ENCODE results near the gene PIAS1.
"Not testable (repeated sequence)": the region's sequence is repeated elsewhere in the genome, so short reads cannot be mapped to it uniquely, and the experiment has no call there.

Gene PIAS1

GRCh38 chr15:68038246-68038645 lies 15.9 kb upstream of the PIAS1 start:
- DNase-seq, result no peak

- no peak for DNase-seq
Measured at GRCh38 chr15:68040144-68040543, 14.0 kb upstream of the PIAS1 start.

GRCh38 chr15:68042156-68042854 lies 11.8 kb upstream of the PIAS1 start:
- no peak for DNase-seq

GRCh38 chr15:68042855-68043222 lies 11.3 kb upstream of the PIAS1 start:
- DNase-seq, result no peak

GRCh38 chr15:68045289-68046265 lies 8.5 kb upstream of the PIAS1 start:
- no peak for DNase-seq

- no peak for DNase-seq
Measured at GRCh38 chr15:68047826-68048225, 6.3 kb upstream of the PIAS1 start.

GRCh38 chr15:68051109-68051508 lies 3.0 kb upstream of the PIAS1 start:
- DNase-seq, result no peak

GRCh38 chr15:68051907-68052306 lies 2.2 kb upstream of the PIAS1 start:
- no peak for DNase-seq

- no peak for DNase-seq
Measured at GRCh38 chr15:68052431-68052830, 1.7 kb upstream of the PIAS1 start.

- no peak for DNase-seq
Measured at GRCh38 chr15:68053001-68053400, 1.1 kb upstream of the PIAS1 start.

GRCh38 chr15:68054628-68055223 lies 611 bp downstream of the PIAS1 start:
- peak; percentile 63 for DNase-seq

GRCh38 chr15:68055224-68055705 lies 1.1 kb downstream of the PIAS1 start:
- peak; percentile 77 for DNase-seq

- no peak for DNase-seq
Measured at GRCh38 chr15:68056097-68056865, 2.2 kb downstream of the PIAS1 start.

- no peak for DNase-seq
Measured at GRCh38 chr15:68057034-68057433, 2.9 kb downstream of the PIAS1 start.

GRCh38 chr15:68057758-68058157 lies 3.6 kb downstream of the PIAS1 start:
- no peak for DNase-seq

GRCh38 chr15:68058970-68059369 lies 4.9 kb downstream of the PIAS1 start:
- not testable (repeated sequence) for DNase-seq

- no peak for DNase-seq
Measured at GRCh38 chr15:68059630-68060029, 5.5 kb downstream of the PIAS1 start.

GRCh38 chr15:68061171-68061570 lies 7.1 kb downstream of the PIAS1 start:
- DNase-seq, result no peak

- DNase-seq, result no peak
Measured at GRCh38 chr15:68061602-68062001, 7.5 kb downstream of the PIAS1 start.

- no peak for DNase-seq
Measured at GRCh38 chr15:68062214-68062613, 8.1 kb downstream of the PIAS1 start.

- no peak for DNase-seq
Measured at GRCh38 chr15:68062946-68063465, 8.9 kb downstream of the PIAS1 start.

GRCh38 chr15:68063606-68064005 lies 9.5 kb downstream of the PIAS1 start:
- DNase-seq, result no peak
